Astrocyte of the cerebellum (primary cell): Measurements from ENCODE around the gene WNT9B.

Experiments used
- DNase-seq: peaks from one replicate; pipeline ENCODE4 v3.0.0-alpha.2; 2011; ENCODE audit warnings: low read depth
- H3K4me3 ChIP-seq: 2 replicates; pipeline ENCODE4 v1.5.1; 2011; ENCODE audit warnings: mild to moderate bottlenecking, low read depth, low read length, moderate library complexity
- in situ Hi-C: cut with HindIII; loops from 2 replicates; pipeline ENCODE4 v1.10.0; 2017; ENCODE audit warnings: low sequenced_read_pairs
- TF ChIP-seq, protein P1 (sequence below): IDR thresholded peaks from 2 replicates; pipeline ENCODE4 v1.5.1; 2012; ENCODE audit warnings: low read length, low read depth, moderate library complexity, mild to moderate bottlenecking; ENCODE audit errors: missing control alignments

Gene WNT9B

DNA sequence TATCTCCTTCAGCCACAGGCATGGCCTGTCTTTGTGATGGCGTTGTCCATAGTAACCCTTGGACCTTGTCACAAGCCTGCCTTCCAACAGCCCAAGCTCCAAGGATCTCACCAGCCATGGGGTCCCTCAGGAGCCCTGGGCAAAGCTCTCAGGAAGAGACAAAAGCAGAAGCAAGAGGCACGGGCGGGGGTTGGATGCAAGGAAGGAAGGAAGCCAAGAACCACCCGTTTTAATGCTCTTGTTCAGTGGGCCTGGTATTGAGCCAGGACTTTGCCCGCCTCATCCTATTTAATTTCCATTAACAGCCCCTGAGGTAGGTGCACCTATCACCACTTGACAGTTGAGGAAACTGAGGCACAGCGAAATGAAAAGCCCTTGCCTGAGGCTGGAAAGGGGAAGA lies 39.3 kb downstream of the WNT9B start:
- in situ Hi-C loops = no loop called here
- TF ChIP-seq, protein P1, sequence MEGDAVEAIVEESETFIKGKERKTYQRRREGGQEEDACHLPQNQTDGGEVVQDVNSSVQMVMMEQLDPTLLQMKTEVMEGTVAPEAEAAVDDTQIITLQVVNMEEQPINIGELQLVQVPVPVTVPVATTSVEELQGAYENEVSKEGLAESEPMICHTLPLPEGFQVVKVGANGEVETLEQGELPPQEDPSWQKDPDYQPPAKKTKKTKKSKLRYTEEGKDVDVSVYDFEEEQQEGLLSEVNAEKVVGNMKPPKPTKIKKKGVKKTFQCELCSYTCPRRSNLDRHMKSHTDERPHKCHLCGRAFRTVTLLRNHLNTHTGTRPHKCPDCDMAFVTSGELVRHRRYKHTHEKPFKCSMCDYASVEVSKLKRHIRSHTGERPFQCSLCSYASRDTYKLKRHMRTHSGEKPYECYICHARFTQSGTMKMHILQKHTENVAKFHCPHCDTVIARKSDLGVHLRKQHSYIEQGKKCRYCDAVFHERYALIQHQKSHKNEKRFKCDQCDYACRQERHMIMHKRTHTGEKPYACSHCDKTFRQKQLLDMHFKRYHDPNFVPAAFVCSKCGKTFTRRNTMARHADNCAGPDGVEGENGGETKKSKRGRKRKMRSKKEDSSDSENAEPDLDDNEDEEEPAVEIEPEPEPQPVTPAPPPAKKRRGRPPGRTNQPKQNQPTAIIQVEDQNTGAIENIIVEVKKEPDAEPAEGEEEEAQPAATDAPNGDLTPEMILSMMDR = no peak
- no peak overlapping the region for H3K4me3 ChIP-seq
- no peak for DNase-seq

DNA sequence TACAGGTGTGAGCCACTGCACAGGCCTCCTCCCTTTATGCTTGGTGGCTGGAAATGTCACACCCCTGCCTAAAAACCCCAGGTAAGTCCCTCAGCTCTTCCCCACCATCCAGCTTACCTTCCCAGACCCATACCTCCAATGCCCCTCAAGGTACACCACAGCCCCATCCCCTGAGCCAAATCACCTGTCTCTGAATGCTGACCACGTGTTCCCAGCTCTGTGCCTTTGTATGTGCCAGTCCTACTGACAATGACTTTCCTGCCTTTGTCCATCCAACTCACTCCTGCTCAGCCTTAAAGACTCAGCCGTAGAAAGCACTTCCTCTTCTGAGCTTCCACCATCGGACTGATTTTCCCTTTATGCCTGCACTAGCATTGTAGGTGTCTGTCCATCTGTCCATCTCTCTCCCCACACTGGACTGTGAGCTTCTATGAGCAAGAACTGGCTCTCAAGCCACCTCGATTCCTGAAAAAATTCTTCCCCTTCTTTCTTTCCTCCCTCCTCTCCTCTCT lies 40.9 kb downstream of the WNT9B start:
- TF ChIP-seq, protein P1 = no peak
- in situ Hi-C loops = no loop called here
- H3K4me3 ChIP-seq = no peak overlapping the region
- DNase-seq = no peak

DNA sequence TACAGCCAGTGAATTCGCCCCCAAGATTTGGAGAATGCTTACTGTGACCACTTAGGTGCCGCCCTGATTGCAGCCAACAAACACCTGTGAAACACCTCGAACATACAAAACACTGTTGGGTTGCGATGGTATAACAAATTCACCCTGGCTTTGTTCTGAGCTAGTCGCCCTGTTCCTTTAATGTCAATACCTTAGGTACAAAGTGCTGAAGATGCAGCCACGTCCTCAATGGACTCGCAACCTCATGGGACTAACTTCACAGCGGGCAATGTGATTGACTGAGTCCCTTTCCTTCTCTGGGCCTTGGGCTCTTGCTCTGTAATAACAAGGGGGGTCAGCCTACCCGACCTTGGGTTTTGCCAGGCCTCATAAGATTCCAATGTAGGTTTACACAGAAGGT lies 42.6 kb downstream of the WNT9B start:
- no peak overlapping the region for H3K4me3 ChIP-seq
- no peak for DNase-seq
- in situ Hi-C loops = no loop called here
- TF ChIP-seq, protein P1 = no peak

DNA sequence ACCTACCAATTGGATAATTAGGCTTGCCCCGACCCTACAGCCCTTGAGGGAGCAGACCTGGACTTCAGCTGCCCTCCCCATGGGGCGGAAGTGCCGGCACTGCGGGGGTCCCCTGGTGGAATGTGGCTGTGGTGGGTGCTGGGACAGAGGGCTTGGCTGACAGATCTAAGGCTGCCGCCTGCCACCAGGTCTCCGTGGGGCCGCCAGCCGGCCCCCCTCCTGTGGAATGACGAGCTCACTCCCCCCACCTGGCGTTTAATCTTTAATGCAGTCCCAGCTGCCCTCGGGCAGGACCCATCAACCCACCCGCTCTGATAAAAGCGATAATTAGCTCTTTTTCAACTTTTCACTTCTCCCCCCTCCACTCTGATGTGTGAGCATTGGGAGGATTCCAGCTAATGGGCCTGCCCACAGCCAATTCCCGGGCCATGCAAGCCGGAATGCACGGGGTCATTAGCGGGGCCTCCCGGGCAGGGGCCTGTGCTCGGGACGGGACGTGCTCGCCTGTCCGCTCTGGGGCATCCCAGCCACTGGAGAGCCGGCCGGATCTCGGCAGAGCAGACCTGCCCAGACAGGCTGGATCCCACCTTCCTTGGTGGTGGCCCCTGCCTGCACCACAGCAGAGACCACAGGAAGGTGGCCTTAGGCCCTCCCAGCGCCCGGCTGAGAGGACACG lies 43.2 kb downstream of the WNT9B start:
- in situ Hi-C loops = no loop called here
- TF ChIP-seq, protein P1 = no peak
- DNase-seq = no peak
- H3K4me3 ChIP-seq = no peak overlapping the region

DNA sequence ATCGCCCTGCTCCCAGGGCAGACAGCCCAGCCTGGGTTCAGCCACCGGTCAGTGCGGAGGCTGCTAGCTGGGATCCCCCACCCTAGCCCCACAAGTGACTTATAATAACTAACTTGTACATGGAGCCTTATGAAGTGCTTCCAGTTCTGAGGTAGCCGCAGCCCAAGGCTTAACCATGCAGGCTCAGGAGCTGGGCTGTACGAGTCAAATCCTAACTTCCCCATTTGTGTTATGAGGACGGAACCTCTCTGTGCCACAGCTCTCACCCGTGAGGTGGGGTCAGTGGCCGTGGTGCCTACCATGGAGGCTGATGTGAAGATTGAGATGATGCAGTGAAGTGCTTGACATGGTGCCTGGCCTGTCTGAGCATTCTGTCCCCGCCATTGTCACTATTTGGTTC lies 43.8 kb downstream of the WNT9B start:
- no peak for DNase-seq
- TF ChIP-seq, protein P1 = no peak
- in situ Hi-C loops = no loop called here
- H3K4me3 ChIP-seq = no peak overlapping the region

DNA sequence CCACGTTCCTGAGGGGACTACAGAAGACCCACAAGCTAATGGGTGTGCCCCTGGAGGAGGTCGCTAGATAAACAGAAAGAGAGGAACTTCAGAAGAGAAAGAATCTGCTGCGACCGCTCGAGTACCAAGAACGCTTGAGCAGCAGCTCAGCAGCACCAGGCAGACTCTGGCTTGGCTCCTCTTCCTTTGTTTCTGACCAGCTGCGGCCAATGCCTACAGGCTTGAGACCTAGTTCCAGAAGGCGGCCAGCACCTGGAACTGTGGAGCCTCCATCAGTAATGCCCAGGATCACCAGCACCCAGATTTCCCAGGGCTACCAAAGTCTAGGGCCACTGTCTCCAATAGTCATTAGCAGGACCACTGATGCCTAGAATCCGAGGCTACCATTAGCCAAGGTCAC lies 45.6 kb downstream of the WNT9B start:
- TF ChIP-seq, protein P1 = no peak
- DNase-seq = no peak
- H3K4me3 ChIP-seq = no peak overlapping the region
- in situ Hi-C loops = no loop called here
